Fibroblast of villous mesenchyme (primary cell): Measurements from ENCODE around the gene OR51B4. TPM values are rescaled to one million over a fixed set of nuclear protein-coding genes. Genes with fewer than 3 reads are reported as not detected.

ENCODE experiments used
- DNase-seq: peaks from one replicate; pipeline ENCODE4 v3.0.0-alpha.2; 2010; ENCODE audit warnings: low read depth
- H3K4me3 ChIP-seq: 2 replicates; pipeline ENCODE4 v1.5.1; 2011; ENCODE audit warnings: low read depth, mild to moderate bottlenecking, low read length
- CTCF ChIP-seq: IDR thresholded peaks from 2 replicates; pipeline ENCODE4 v1.5.1; 2012; ENCODE audit warnings: low read depth, mild to moderate bottlenecking, low read length; ENCODE audit not compliant: insufficient read depth
- total RNA-seq: library from RNA; depleted of rRNA; stranded (reverse); fragments of >200 nt; gene quantifications from 2 replicates; pipeline ENCODE4 v1.2.3, GENCODE V29; 2012

The OR51B4 gene
- total RNA-seq, 1 donor, result 0.43 TPM

GRCh38 chr11:5281596-5281995 lies 20.1 kb downstream of the OR51B4 start:
- no peak for DNase-seq
- no peak for TF ChIP-seq CTCF

GRCh38 chr11:5280582-5281102 lies 21.1 kb downstream of the OR51B4 start:
- peak; percentile 97 for DNase-seq
- TF ChIP-seq CTCF, result no peak
- H3K4me3 ChIP-seq, result no peak overlapping the region

More at GRCh38 chr11:5281596-5281995, 20.1 kb downstream of the OR51B4 start:
- H3K4me3 ChIP-seq, result no peak overlapping the region

- H3K4me3 ChIP-seq, result no peak overlapping the region
- no peak for TF ChIP-seq CTCF
- no peak for DNase-seq
Observed at GRCh38 chr11:5279471-5280090, 22.2 kb downstream of the OR51B4 start.

GRCh38 chr11:5277807-5278382 lies 23.9 kb downstream of the OR51B4 start:
- DNase-seq, result no peak
- no peak overlapping the region for H3K4me3 ChIP-seq
- TF ChIP-seq CTCF, result no peak

- H3K4me3 ChIP-seq, result no peak overlapping the region
- TF ChIP-seq CTCF, result no peak
- no peak for DNase-seq
Observed at GRCh38 chr11:5276697-5277096, 25.0 kb downstream of the OR51B4 start.

GRCh38 chr11:5275369-5276110 lies 26.2 kb downstream of the OR51B4 start:
- no peak for DNase-seq
- no peak for TF ChIP-seq CTCF
- no peak overlapping the region for H3K4me3 ChIP-seq
